ENCODE measurements around the gene SLC37A1.

Gene SLC37A1

GRCh38 chr21:42532466-42533181, 19.0 kb downstream of the SLC37A1 start:
- Histone ChIP-seq H3K9me3 (ENCODE audit: control insufficient read depth, low read length) (no peaks in the 10 kb centered on the region), H3K27me3 (replicated peaks; ENCODE audit: control insufficient read depth, insufficient read depth, low read length) (peaks cover 10% of the 10 kb centered on the region), H3K4me1 (ENCODE audit: control insufficient read depth, insufficient read depth, low read length) (no peaks in the 10 kb centered on the region), H3K9ac (ENCODE audit: low read length) (no peak overlapping the region), H3K4me3 (ENCODE audit: low read length) (no peak overlapping the region), H3K36me3 (ENCODE audit: control insufficient read depth, insufficient read depth, low read length, severe bottlenecking) (peaks cover 7% of the 10 kb centered on the region)
- no peak for DNase-seq (ENCODE audit: low read depth)

- no peak overlapping the region for H3K9ac ChIP-seq (ENCODE audit: low read length)
- H3K9me3 ChIP-seq (ENCODE audit: control insufficient read depth, low read length) = no peaks in the 10 kb centered on the region
- H3K27me3 ChIP-seq (replicated peaks; ENCODE audit: control insufficient read depth, insufficient read depth, low read length) = peaks cover 10% of the 10 kb centered on the region
- H3K4me1 ChIP-seq (ENCODE audit: control insufficient read depth, insufficient read depth, low read length) = no peaks in the 10 kb centered on the region
- peaks cover 7% of the 10 kb centered on the region for H3K36me3 ChIP-seq (ENCODE audit: control insufficient read depth, insufficient read depth, low read length, severe bottlenecking)
- no peak for DNase-seq (ENCODE audit: low read depth)
- no peak overlapping the region for H3K4me3 ChIP-seq (ENCODE audit: low read length)
These were observed 19.8 kb downstream of the SLC37A1 start for GRCh38 chr21:42533306-42533962.

GRCh38 chr21:42533963-42534355, 20.3 kb downstream of the SLC37A1 start:
- Histone ChIP-seq H3K27me3 (replicated peaks; ENCODE audit: control insufficient read depth, insufficient read depth, low read length) (peaks cover 10% of the 10 kb centered on the region), H3K9me3 (ENCODE audit: control insufficient read depth, low read length) (no peaks in the 10 kb centered on the region)

GRCh38 chr21:42534421-42535378, 21.0 kb downstream of the SLC37A1 start:
- H3K4me3 ChIP-seq (ENCODE audit: low read length) = no peak overlapping the region
- no peak overlapping the region for H3K9ac ChIP-seq (ENCODE audit: low read length)
- DNase-seq (ENCODE audit: low read depth) = no peak
- peaks cover 7% of the 10 kb centered on the region for H3K36me3 ChIP-seq (ENCODE audit: control insufficient read depth, insufficient read depth, low read length, severe bottlenecking)
- peaks cover 3% of the 10 kb centered on the region for H3K4me1 ChIP-seq (ENCODE audit: control insufficient read depth, insufficient read depth, low read length)
- H3K27me3 ChIP-seq (replicated peaks; ENCODE audit: control insufficient read depth, insufficient read depth, low read length) = peaks cover 10% of the 10 kb centered on the region
- no peaks in the 10 kb centered on the region for H3K9me3 ChIP-seq (ENCODE audit: control insufficient read depth, low read length)

More at GRCh38 chr21:42533963-42534355, 20.3 kb downstream of the SLC37A1 start:
- no peak overlapping the region for H3K4me3 ChIP-seq (ENCODE audit: low read length)
- peaks cover 7% of the 10 kb centered on the region for H3K36me3 ChIP-seq (ENCODE audit: control insufficient read depth, insufficient read depth, low read length, severe bottlenecking)
- no peaks in the 10 kb centered on the region for H3K4me1 ChIP-seq (ENCODE audit: control insufficient read depth, insufficient read depth, low read length)
- no peak for DNase-seq (ENCODE audit: low read depth)
- H3K9ac ChIP-seq (ENCODE audit: low read length) = no peak overlapping the region

- Histone ChIP-seq H3K9ac (ENCODE audit: low read length) (no peak overlapping the region), H3K36me3 (ENCODE audit: control insufficient read depth, insufficient read depth, low read length, severe bottlenecking) (peaks cover 7% of the 10 kb centered on the region), H3K4me3 (ENCODE audit: low read length) (no peak overlapping the region), H3K27me3 (replicated peaks; ENCODE audit: control insufficient read depth, insufficient read depth, low read length) (peaks cover 10% of the 10 kb centered on the region), H3K9me3 (ENCODE audit: control insufficient read depth, low read length) (no peaks in the 10 kb centered on the region), H3K4me1 (ENCODE audit: control insufficient read depth, insufficient read depth, low read length) (peaks cover 3% of the 10 kb centered on the region)
- no peak for DNase-seq (ENCODE audit: low read depth)
These were observed 22.0 kb downstream of the SLC37A1 start for GRCh38 chr21:42535602-42536171.

GRCh38 chr21:42536601-42537000, 22.9 kb downstream of the SLC37A1 start:
- peaks cover 10% of the 10 kb centered on the region for H3K27me3 ChIP-seq (replicated peaks; ENCODE audit: control insufficient read depth, insufficient read depth, low read length)
- peaks cover 7% of the 10 kb centered on the region for H3K36me3 ChIP-seq (ENCODE audit: control insufficient read depth, insufficient read depth, low read length, severe bottlenecking)
- no peaks in the 10 kb centered on the region for H3K9me3 ChIP-seq (ENCODE audit: control insufficient read depth, low read length)
- H3K4me3 ChIP-seq (ENCODE audit: low read length) = no peak overlapping the region
- H3K9ac ChIP-seq (ENCODE audit: low read length) = no peak overlapping the region
- no peak for DNase-seq (ENCODE audit: low read depth)
- H3K4me1 ChIP-seq (ENCODE audit: control insufficient read depth, insufficient read depth, low read length) = peaks cover 3% of the 10 kb centered on the region

GRCh38 chr21:42537106-42537742, 23.6 kb downstream of the SLC37A1 start:
- peak; percentile 8 for DNase-seq (ENCODE audit: low read depth)

GRCh38 chr21:42538479-42539275, 25.0 kb downstream of the SLC37A1 start:
- DNase-seq (ENCODE audit: low read depth) = no peak
- peaks cover 3% of the 10 kb centered on the region for H3K4me1 ChIP-seq (ENCODE audit: control insufficient read depth, insufficient read depth, low read length)
- H3K36me3 ChIP-seq (ENCODE audit: control insufficient read depth, insufficient read depth, low read length, severe bottlenecking) = peaks cover 7% of the 10 kb centered on the region
- H3K9ac ChIP-seq (ENCODE audit: low read length) = no peak overlapping the region
- H3K27me3 ChIP-seq (replicated peaks; ENCODE audit: control insufficient read depth, insufficient read depth, low read length) = peaks cover 4% of the 10 kb centered on the region
- no peak overlapping the region for H3K4me3 ChIP-seq (ENCODE audit: low read length)
- no peaks in the 10 kb centered on the region for H3K9me3 ChIP-seq (ENCODE audit: control insufficient read depth, low read length)

More at GRCh38 chr21:42537106-42537742, 23.6 kb downstream of the SLC37A1 start:
- Histone ChIP-seq H3K27me3 (replicated peaks; ENCODE audit: control insufficient read depth, insufficient read depth, low read length) (peaks cover 10% of the 10 kb centered on the region), H3K9me3 (ENCODE audit: control insufficient read depth, low read length) (no peaks in the 10 kb centered on the region), H3K9ac (ENCODE audit: low read length) (no peak overlapping the region), H3K4me1 (ENCODE audit: control insufficient read depth, insufficient read depth, low read length) (peaks cover 3% of the 10 kb centered on the region), H3K36me3 (ENCODE audit: control insufficient read depth, insufficient read depth, low read length, severe bottlenecking) (peaks cover 7% of the 10 kb centered on the region), H3K4me3 (ENCODE audit: low read length) (no peak overlapping the region)

- peaks cover 7% of the 10 kb centered on the region for H3K36me3 ChIP-seq (ENCODE audit: control insufficient read depth, insufficient read depth, low read length, severe bottlenecking)
- H3K9me3 ChIP-seq (ENCODE audit: control insufficient read depth, low read length) = no peaks in the 10 kb centered on the region
- peaks cover 3% of the 10 kb centered on the region for H3K4me1 ChIP-seq (ENCODE audit: control insufficient read depth, insufficient read depth, low read length)
- H3K9ac ChIP-seq (ENCODE audit: low read length) = no peak overlapping the region
- H3K4me3 ChIP-seq (ENCODE audit: low read length) = no peak overlapping the region
- peaks cover 4% of the 10 kb centered on the region for H3K27me3 ChIP-seq (replicated peaks; ENCODE audit: control insufficient read depth, insufficient read depth, low read length)
- no peak for DNase-seq (ENCODE audit: low read depth)
These were observed 25.7 kb downstream of the SLC37A1 start for GRCh38 chr21:42539342-42539741.

- H3K9me3 ChIP-seq (ENCODE audit: control insufficient read depth, low read length) = no peaks in the 10 kb centered on the region
- peaks cover under 1% of the 10 kb centered on the region for H3K27me3 ChIP-seq (replicated peaks; ENCODE audit: control insufficient read depth, insufficient read depth, low read length)
- no peak overlapping the region for H3K4me3 ChIP-seq (ENCODE audit: low read length)
- H3K9ac ChIP-seq (ENCODE audit: low read length) = no peak overlapping the region
- DNase-seq (ENCODE audit: low read depth) = no peak
- H3K36me3 ChIP-seq (ENCODE audit: control insufficient read depth, insufficient read depth, low read length, severe bottlenecking) = peaks cover 4% of the 10 kb centered on the region
- H3K4me1 ChIP-seq (ENCODE audit: control insufficient read depth, insufficient read depth, low read length) = peaks cover 3% of the 10 kb centered on the region
These were observed 26.3 kb downstream of the SLC37A1 start for GRCh38 chr21:42539931-42540343.

Data from adipocyte (in vitro differentiated cells).